HG03521 (cell line): Measurements from ENCODE around the gene MSMO1.
"Not testable (repeated sequence)": the region's sequence is repeated elsewhere in the genome, so short reads cannot be mapped to it uniquely, and the experiment has no call there.

ENCODE experiments used
- ATAC-seq: cut with Tn5 transposase; IDR thresholded peaks from one replicate; pipeline ENCODE4 v1.9.1; 2021; ENCODE audit warnings: mild to moderate bottlenecking, moderate library complexity; ENCODE audit not compliant: unreplicated experiment

MSMO1 gene

DNA sequence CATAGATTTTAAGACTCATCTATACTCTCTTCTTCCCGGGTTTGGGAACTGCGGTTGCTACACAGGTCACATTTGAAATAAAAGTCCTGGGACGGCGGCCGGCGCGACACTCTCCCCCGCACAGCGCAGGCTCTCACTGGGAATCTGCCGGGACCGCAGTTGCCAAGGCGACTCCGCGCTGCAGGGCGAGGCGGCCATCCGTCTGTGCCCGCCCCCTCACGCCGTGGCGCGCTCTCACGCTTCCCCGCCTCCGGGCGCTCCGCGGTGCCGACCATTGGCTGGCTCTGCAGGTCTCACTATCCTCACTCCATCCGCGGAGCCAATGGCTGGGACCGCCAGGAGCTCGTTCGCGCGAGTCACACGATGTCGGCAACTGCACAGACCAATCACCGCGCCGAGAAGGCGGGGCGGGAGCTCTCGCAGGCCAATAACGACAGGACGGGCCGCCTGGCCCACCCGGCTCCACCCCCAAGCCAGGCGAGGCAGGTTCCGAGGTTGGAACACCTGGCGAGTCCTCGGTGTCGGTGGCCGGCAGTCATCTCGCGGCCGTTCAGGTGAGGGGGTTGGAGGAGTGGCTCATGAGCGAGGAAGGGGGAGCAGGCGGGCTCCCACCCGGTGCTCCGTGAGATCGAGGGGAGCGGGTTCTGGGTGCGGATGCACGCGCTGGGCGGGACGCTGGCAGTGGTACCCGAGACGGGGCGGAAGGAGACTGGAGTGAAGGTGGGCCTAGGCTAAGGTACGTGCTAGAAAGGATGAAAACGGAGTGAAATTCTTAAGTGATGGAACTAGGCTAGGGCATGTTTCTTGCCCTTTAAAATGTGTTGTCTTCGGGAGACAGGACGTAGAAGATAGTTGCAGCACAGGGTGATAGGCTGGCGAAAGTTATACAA is at the start of gene MSMO1:
MSMO1 (plus strand) TSS at position 459 of the 890 bp plus-strand sequence. CDS start 5,702 bp downstream, outside the sequence.
- peak; percentile 98 for ATAC-seq

DNA sequence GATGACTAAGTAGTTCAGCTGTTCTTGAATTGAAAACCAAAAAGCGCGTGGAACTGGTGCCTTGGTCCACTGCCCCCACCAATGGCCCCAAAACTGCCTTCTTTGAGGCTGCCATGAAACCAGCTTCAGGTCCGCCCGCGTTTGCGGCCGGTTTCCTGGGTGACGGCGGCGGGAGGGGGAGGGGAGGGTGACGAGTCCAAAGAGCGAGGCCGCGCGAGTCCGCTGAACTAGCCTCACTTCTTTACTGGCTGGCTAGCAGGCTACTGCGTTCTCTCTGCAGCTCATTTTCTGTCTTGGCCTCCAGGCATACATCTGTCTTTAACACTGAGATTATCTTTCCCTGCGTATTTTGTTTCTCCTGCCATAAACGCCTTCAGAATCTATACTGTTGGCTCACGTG is 47.9 kb upstream of the MSMO1 start:
- not testable (repeated sequence) for ATAC-seq

DNA sequence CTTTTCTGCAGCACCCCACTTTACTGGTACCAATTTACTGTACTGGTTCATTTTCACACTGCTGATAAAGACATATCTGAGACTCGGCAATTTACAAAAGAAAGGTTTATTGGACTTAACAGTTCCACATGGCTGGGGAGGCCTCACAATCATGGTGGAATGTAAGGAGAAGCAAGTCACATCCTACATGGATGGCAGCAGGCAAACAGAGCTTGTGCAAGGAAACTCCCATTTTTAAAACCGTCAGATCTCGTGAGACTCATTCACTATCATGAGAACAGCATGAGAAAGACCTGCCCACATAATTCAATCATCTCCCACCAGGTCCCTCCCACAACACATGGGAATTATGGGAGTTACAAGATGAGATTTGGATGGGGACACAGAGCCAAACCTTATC is 42.8 kb upstream of the MSMO1 start:
- not testable (repeated sequence) for ATAC-seq

DNA sequence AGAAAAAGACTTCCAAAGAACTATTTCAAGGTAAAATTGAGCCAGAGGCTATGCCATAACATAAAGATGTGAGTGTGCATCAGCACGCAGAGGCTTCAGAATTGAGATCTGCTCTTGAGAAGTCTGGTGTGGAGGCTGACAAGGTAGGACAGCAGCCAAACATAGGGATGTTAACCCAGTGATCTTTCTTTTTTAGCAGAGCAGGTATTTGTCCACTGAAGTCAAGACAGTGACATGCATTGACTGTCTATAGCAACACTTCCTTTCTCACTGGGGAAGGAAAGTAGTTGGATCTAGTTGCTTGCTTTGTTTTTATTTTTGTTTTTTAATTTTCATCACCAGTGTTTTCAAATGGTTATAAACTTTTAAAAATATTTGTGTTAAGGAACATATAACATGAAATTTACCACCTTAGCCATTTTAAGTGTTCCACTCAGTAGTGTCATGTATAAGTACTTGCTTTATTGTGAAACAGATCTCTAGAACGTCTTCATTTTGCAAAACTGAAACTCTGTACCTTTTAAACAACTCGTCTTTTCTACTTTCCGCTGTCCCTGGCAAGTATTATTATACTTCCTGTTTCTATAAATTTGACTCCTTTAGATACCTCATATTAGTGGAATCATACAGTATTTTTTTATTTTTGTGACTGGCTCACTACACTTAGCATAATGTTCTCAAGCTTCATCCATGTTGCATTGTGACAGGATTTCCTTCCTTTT is 40.7 kb upstream of the MSMO1 start:
- peak; percentile 68 for ATAC-seq

DNA sequence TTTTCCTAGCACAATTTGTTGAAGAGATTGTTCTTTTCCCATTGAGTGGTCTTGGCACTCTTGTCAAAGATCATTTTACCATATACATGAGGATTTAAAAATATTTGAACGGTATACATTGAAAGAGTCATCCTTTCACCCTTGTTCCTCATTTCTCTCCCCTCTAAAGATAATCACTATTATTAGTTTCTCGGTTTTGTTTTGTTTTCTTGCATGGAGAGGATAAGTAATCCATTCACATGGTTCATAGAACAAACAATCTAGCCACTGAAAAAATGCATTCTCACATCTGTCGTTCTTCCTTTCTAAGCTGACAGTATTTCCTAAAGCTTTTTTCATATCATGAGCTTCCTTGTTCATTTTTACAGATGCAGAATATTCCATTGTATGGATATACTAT is 39.2 kb upstream of the MSMO1 start:
- ATAC-seq, result peak; percentile 55

DNA sequence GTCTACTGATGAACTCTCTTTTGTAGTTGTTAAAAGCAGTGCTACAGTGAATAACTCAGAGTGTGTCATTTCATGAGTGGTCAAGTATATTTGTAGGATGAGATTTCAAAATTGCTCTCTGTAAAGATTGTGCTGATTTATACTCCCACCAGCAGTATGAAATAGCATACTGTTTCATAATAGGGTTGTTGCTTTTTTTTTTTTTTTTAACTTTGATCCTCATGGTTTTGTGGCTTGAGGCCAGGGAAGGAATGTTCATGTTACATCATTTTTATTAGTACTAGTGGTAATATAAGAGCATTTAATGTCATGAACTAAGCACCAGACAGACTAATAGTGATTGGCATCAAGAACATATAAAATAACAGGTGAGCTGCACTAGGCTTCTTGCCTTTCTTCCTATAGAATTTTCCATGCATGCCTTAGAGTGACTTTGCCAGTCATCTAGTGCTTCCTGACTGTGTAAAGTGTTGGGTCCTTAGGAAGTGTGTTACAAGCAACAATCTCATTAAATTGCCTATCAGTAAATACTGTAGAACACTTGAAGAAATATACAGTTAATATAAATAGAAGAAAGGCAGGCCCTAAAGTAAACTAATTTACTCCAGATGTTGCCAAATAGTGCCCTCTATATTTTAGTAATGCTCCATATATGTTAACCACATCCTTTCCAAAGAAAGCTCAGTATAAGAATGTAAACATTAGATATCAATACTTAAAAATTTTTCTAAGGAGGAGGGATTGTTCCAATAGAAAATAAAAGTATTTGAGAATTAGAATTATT is 38.6 kb upstream of the MSMO1 start:
- peak; percentile 18 for ATAC-seq

DNA sequence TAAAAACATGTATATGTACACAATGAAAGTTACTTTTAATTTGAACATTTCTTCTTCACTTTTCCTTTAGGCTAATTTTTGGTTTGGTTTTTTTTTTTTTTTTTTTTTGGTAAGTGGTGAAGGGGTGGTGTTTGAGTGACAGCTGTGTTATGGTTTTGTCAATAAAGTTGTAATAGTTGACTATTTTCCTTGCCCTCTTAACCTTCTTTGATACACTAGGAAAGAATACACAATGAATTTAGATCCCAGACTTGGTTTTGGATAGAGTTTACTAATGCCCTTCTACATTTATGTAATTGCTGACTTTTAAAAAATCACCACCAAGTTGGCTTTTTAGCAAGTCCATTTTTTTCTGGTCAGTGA is 38.1 kb upstream of the MSMO1 start:
- ATAC-seq, result no peak

DNA sequence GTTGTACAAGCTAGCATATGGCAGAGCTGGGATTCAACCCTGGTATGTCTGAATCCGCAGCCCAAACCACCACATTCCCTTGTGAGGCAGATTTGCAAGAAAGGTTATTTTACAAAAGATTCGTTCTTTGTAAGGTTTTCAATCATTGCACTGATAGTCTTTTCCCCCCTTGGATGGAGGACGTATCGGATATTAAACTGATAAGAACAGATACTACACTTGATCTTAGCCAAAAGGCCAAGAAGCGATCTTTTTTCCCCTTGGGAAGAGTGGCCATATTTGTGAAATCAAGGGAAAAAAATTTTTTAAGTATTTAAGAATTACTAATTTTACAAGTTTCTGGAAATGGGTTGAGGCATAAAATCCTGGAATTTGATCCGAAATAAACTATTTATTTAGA is 34.4 kb upstream of the MSMO1 start:
- ATAC-seq, result no peak

DNA sequence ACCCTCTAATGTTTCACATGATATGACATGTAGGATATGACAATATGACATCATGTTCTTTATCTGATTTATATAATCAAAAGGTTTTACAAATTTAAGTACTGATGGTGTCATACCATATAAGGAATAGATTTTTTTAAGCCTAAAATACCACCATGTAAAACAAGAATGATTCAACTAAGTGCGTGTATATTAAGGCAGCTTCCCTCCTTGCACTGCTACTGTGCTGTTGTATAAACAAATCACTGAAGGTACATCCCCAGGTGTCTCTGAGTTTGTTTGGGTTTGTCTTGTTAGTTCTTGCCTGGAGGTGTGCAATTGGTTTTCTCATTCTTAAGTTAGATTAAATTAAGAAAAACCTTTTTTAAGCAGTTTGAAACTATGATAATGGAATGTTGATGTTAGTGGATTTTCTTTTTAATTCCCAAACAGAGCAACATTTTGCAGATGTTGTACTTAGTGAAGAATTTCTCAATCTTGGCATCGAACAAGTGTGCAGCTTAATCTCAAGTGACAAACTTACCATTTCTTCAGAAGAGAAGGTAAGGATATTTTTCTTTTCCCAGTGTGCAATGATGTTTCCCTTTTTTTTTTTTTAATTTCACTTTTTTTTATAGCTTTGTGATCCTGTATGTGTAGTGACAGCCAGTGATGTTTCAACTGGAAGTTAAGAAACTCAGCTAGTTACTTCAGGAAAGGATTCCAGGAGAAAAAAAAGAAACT is 33.4 kb upstream of the MSMO1 start:
- no peak for ATAC-seq

DNA sequence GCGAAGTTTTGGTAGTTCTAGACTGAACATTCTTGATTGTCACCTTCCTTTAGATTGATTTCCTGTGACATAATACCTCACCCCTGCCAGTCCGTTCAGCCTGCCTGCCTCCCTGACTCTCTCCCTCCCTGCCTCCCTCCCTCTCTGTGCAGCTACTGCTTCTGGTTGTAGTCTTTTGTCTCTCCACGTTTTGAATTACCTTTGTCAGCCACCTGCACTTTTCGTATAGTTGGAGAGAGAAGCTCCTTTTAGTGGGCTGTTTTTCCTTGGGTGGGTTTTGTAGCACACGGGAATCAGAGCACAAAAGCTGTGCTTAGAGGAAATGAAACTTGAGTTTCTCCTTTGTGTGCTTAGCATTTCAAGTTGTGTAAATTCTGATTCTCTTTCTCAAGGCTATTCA is 32.6 kb upstream of the MSMO1 start:
- peak; percentile 90 for ATAC-seq

DNA sequence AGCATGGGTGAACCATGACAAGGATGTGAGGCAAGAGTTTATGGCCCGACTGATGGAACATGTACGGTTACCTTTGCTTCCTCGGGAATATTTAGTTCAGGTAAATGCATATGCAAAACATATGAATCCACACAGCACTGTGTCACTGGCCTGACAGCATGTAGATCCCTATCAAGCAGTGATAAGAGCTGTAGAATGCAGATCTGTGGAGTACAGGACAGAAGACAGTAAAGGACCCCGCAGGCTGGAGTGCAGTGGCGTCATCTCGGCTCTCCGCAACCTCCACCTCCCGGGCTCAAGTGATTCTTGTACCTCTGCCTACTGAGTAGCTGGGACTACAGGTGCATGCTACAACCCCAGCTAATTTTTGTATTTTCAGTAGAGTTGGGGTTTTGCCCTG is 29.8 kb upstream of the MSMO1 start:
- ATAC-seq, result no peak

DNA sequence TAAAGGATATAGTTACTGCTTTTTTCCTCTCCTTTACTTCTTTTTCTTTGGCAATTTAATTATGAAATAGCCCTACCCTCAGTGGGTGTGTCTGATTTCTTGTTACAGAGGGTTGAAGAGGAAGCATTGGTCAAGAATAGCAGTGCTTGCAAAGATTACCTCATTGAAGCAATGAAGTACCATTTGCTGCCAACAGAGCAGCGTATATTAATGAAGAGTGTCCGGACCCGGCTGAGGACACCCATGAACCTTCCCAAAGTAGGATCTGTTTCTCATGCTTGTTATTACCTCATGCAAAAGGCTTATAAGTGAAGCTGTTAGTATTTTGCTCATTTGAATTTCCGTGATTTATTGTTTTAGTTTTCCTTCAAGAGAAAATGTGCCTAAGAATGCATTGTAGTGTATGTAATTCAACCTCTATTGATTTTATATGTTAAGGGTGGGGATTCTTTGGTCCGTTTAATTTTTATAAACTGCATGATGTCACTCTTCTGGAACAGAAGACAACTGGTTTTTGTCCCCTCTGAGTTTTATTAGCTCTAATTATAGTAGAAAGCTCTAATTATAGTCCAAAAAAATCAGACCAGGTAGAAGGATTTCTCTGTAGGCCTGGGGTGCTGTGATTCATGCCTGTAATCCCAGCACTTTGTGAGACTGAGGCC is 27.9 kb upstream of the MSMO1 start:
- no peak for ATAC-seq

DNA sequence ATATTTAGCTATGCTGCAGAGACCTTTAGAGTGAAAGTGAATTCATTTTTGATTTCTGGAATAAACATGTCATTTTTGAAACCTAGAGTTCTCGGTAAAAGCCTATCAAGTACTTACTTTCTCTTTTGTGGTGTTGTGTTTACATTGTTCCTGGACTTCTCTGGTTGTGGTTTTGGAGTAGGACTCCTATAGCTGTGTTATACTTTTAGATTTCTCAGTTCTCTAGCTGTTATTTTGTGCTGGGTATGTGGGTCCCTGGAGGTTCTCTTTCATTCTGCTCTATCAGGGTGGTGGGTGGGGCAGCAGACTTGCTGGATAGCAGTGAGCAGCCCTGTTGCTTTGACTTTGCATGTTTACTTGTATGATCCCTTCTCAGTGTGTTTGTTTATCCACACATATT is 25.6 kb upstream of the MSMO1 start:
- ATAC-seq, result peak; percentile 69

DNA sequence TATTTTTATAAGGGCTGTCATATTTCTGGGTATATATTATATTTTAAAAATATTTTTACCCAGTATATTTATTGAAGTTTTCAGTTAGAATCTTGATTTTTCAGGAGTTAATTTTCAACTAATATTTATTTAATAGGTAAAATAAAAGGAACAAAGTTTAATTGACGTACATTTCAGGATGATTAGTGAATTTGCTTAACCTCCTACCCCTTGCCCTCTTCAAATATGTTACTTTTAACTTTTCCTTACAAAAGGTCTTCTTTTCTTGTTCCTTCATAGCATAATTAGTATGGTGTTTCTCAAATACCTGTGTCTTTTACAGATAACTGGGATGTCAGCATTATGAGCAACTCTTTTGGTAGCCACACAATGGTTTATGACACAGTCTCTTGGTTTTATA is 24.8 kb upstream of the MSMO1 start:
- ATAC-seq, result no peak

DNA sequence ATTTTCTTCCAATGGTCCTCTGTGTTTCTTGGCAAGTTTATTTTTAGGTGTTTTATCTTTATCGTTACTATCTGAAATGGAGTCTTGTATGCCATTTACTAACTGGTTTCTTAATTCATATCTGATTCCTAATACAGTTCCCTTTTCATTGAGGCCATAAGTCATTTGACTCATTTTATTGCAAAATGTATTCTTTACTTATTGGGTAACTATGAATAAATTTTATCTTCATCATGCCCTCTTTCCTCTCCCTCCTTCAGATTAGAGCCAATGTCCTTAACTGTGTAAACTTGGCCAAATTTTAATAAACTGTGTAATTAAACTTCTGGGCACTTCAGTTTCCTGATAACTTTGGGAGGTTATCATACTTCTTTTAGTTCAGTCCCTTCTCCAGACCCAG is 19.3 kb upstream of the MSMO1 start:
- no peak for ATAC-seq

DNA sequence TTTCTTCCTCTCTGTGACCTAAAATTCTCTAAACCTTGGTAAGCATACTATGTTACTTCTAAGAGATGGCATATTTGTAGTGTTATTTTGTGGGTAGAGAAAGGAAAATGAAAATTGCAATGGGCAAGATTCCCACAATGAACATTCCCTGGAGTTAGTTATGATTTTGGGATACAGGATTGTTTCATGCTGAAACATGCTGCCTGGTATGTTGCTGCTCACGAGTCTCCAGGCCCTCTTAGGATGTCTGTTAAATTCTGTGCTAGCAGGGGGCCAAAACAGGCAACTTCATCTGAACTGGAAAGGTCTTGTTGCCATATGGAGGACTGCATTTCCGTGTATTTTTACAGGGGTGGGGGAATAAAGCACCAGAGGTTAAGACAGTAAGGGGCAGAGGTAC is 18.9 kb upstream of the MSMO1 start:
- ATAC-seq, result no peak

DNA sequence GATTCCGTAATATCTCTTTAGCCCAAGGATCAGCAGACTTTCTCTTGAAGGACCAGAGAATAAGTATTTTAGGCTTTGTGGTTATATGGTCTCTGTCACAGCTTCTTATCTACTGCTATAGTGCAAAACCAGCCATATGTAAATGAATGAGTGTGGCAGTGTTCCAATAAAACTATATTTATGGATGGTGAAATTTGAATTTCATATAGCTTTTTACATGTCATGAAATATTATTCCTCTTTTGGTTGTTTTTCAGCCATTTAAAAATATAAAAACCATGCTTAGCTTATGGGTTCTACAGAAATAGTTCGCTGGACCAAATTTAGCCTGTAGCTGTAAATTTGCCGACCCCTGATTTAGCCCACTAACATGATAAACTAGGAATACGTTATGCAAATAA is 18.0 kb upstream of the MSMO1 start:
- no peak for ATAC-seq

DNA sequence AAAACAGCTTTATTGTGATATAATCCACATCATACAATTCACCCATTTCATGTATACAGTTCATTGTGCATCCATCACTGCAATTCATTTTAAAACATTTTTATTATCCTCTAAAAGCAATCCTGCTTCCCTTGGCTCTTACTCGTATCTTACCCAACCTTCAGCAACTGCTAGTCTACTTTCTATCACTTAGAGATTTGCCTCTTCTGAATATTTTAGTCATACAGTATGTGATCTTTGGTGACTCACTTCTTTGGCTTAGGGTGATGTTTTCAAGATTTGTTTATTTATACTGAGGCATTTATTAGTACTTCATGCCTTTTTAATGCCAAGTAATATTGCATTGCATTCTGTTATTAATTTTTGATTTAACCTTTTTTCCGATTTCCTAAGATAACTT is 15.0 kb upstream of the MSMO1 start:
- ATAC-seq, result no peak

DNA sequence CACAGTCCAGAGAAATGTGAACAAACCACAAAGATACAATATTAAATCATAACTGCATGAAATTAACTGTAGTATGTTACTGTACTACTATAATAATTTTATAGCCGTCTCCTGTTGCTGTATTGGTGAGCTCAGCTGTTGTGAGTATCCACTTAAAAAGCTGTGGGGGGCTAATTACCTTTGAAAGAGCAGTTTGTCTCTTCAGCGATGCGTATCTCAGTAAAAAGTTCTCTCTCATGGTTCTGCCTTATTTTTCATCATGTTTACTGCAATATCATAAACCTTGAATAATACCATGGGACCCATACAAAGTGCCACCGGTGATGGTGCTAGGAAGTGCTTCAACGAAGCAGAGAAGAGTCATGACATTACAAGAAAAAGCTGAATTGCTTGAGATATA is 8.4 kb upstream of the MSMO1 start:
- no peak for ATAC-seq

DNA sequence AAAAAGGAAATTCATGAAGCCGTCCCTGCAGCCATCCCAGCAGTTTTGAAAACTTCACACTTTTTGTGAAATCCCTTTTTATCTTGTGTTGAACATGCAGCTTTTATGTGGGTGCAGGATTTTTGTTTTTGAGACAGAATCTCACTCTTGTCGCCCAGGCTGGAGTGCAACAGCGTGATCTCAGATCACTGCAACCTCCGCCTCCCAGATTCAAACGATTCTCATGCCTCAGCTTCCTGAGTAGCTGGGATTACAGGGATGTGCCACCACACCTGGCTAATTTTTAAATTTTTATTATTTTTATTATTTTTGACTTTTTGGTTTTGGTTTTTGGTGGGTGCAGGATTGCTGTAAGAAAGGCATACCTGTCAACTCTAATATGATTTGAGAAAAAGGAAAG is 8.0 kb upstream of the MSMO1 start:
- ATAC-seq, result no peak
